GM08714 (cell line): Measurements from ENCODE around the gene CBLN4.

Experiments used
- H3K4me3 ChIP-seq: fragments of 200-500 bp; sonication (Bioruptor generic); 2 replicates; pipeline ENCODE4 v1.5.1; 2014; ENCODE audit warnings: mild to moderate bottlenecking, low read length, inconsistent platforms
- ZNF274 ChIP-seq: IDR thresholded peaks from 2 replicates; pipeline ENCODE4 v1.6.1; 2012; ENCODE audit warnings: mild to moderate bottlenecking, low read depth, low read length

The CBLN4 gene

GRCh38 chr20:56005389-56005715 is at the start of gene CBLN4:
Gene CBLN4 (minus strand): TSS chr20:56005519. CDS start chr20:56004171, 1,348 bp downstream.
- H3K4me3 ChIP-seq = no peak within 1 kb of the TSS
- TF ChIP-seq ZNF274 = no peak

GRCh38 chr20:56043227-56043626 is 37.9 kb upstream of the CBLN4 start:
- TF ChIP-seq ZNF274 = no peak
- H3K4me3 ChIP-seq = no peak overlapping the region

- no peak for TF ChIP-seq ZNF274
- no peak overlapping the region for H3K4me3 ChIP-seq
Measured at GRCh38 chr20:56032251-56032650, 26.9 kb upstream of the CBLN4 start.

- TF ChIP-seq ZNF274 = no peak
- H3K4me3 ChIP-seq = no peak overlapping the region
Measured at GRCh38 chr20:56018716-56019115, 13.4 kb upstream of the CBLN4 start.

GRCh38 chr20:56018194-56018593 is 12.9 kb upstream of the CBLN4 start:
- no peak for TF ChIP-seq ZNF274
- no peak overlapping the region for H3K4me3 ChIP-seq

GRCh38 chr20:56017560-56017959 is 12.2 kb upstream of the CBLN4 start:
- no peak for TF ChIP-seq ZNF274
- H3K4me3 ChIP-seq = no peak overlapping the region

- H3K4me3 ChIP-seq = no peak overlapping the region
- TF ChIP-seq ZNF274 = no peak
Measured at GRCh38 chr20:56014998-56015397, 9.7 kb upstream of the CBLN4 start.

- H3K4me3 ChIP-seq = no peak overlapping the region
- TF ChIP-seq ZNF274 = no peak
Measured at GRCh38 chr20:56014151-56014550, 8.8 kb upstream of the CBLN4 start.

GRCh38 chr20:56004611-56005388 is 519 bp downstream of the CBLN4 start:
- no peak overlapping the region for H3K4me3 ChIP-seq
- no peak for TF ChIP-seq ZNF274

- TF ChIP-seq ZNF274 = no peak
- H3K4me3 ChIP-seq = no peak overlapping the region
Measured at GRCh38 chr20:56004007-56004406, 1.3 kb downstream of the CBLN4 start.

GRCh38 chr20:56002908-56003800 is 2.2 kb downstream of the CBLN4 start:
- TF ChIP-seq ZNF274 = no peak
- H3K4me3 ChIP-seq = no peak overlapping the region

- TF ChIP-seq ZNF274 = no peak
- H3K4me3 ChIP-seq = no peak overlapping the region
Measured at GRCh38 chr20:56001890-56002289, 3.4 kb downstream of the CBLN4 start.

GRCh38 chr20:56001106-56001785 is 4.1 kb downstream of the CBLN4 start:
- TF ChIP-seq ZNF274 = no peak
- H3K4me3 ChIP-seq = no peak overlapping the region

GRCh38 chr20:55978550-55978949 is 26.8 kb downstream of the CBLN4 start:
- TF ChIP-seq ZNF274 = no peak
- H3K4me3 ChIP-seq = no peak overlapping the region
